Lower leg skin (tissue), 4 donors: ENCODE results near the gene SCT. TPM values are rescaled to one million over a fixed set of nuclear protein-coding genes. Genes with fewer than 3 reads are reported as not detected.

Source experiments
- DNase-seq, 2 donors: peaks; one replicate each; pipeline ENCODE4 v3.0.0-alpha.2; 2019; ENCODE audit warnings: low spot score in 2 of 2
- H3K4me3 ChIP-seq: fragments of 200-600 bp; sonication (generic); 2 replicates; pipeline ENCODE4 v1.5.1; 2017; ENCODE audit warnings: mild to moderate bottlenecking, low read depth; ENCODE audit not compliant: poor library complexity, severe bottlenecking
- CTCF ChIP-seq, 3 donors: fragments of 450-650 bp; IDR thresholded peaks; one replicate each; pipeline ENCODE4 v1.5.1; 2016; ENCODE audit warnings: antibody characterized with exemption in 3 of 3, mild to moderate bottlenecking in 3 of 3, moderate library complexity in 2 of 3
- POLR2A ChIP-seq, 2 donors: fragments of 450-650 bp; IDR thresholded peaks; one replicate each; pipeline ENCODE4 v1.6.1; 2016 to 2017; ENCODE audit warnings: antibody characterized with exemption in 2 of 2, mild to moderate bottlenecking in 1 of 2, moderate library complexity in 1 of 2
- WGBS, 2 donors: methylation state at CpG; one replicate each; pipeline ENCODE4 v1.1.5; 2018; 5-methylcytosine and 5-hydroxymethylcytosine counted together
- intact Hi-C: fragments of 100-400 bp; cut with DNase I; formaldehyde crosslinking; loops from one replicate; pipeline ENCODE4 v1.15.0; 2023; ENCODE audit warnings: low total_unique reads
- total RNA-seq, 4 donors: library from RNA; depleted of rRNA; stranded (reverse); fragments of >200 nt; gene quantifications; one replicate each; pipeline ENCODE4 v1.1.0, GENCODE V29; 2016

Gene SCT
- total RNA-seq, 4 donors from 2014 or later, result not detected

- DNase-seq, result no peak
- no peak overlapping the region for H3K4me3 ChIP-seq
- WGBS, 2 donors, result 63 to 84% methylated on average over 23 to 41 of the region's 69 CpGs
- intact Hi-C loops, result no loop called here
- TF ChIP-seq CTCF (IDR thresholded peaks at IDR 0.05) (no peak), POLR2A (IDR thresholded peaks at IDR 0.05) (no peak)
Measured at GRCh38 chr11:640021-640706, 13.2 kb upstream of the SCT start.

GRCh38 chr11:639332-639955, 12.5 kb upstream of the SCT start:
- intact Hi-C loops, result no loop called here
- WGBS, 2 donors, result 14 to 15% methylated on average over 13 of the region's 80 CpGs
- no peak for TF ChIP-seq POLR2A (IDR thresholded peaks at IDR 0.05)
- no peak for TF ChIP-seq CTCF (IDR thresholded peaks at IDR 0.05)
- no peak for DNase-seq
- no peak overlapping the region for H3K4me3 ChIP-seq

GRCh38 chr11:638631-639331, 11.8 kb upstream of the SCT start:
- 60 to 61% methylated on average over 27 of the region's 28 CpGs for WGBS, 2 donors
- DNase-seq, result no peak

GRCh38 chr11:637593-638521, 10.9 kb upstream of the SCT start:
- intact Hi-C loops, result no loop called here
- TF ChIP-seq POLR2A (IDR thresholded peaks at IDR 0.05) (no peak), CTCF (IDR thresholded peaks at IDR 0.05) (no peak)
- H3K4me3 ChIP-seq, result no peak overlapping the region
- 45 to 48% methylated on average over 54 to 55 of the region's 55 CpGs for WGBS, 2 donors
- DNase-seq, result no peak

More at GRCh38 chr11:638631-639331, 11.8 kb upstream of the SCT start:
- intact Hi-C loops, result no loop called here
- H3K4me3 ChIP-seq, result no peak overlapping the region
- TF ChIP-seq POLR2A (IDR thresholded peaks at IDR 0.05) (no peak), CTCF (IDR thresholded peaks at IDR 0.05) (no peak)

GRCh38 chr11:637333-637592, 10.3 kb upstream of the SCT start:
- intact Hi-C loops, result no loop called here
- 8 to 11% methylated on average over 11 to 16 of the region's 34 CpGs for WGBS, 2 donors
- H3K4me3 ChIP-seq, result no peak overlapping the region
- TF ChIP-seq CTCF (IDR thresholded peaks at IDR 0.05), result no peak
- DNase-seq, result no peak
